LNCaP clone FGC (cell line): ENCODE measurements around the gene NFKBIA.

ENCODE experiments used
- DNase-seq: peaks from one replicate; pipeline ENCODE4 v3.0.0-alpha.2; 2011; ENCODE audit warnings: low read depth
- H3K4me3 ChIP-seq: 2 replicates; pipeline ENCODE4 v1.5.1; 2011; ENCODE audit warnings: mild to moderate bottlenecking, low read depth, low read length, control low read depth
- CTCF ChIP-seq: IDR thresholded peaks from 2 replicates; pipeline ENCODE4 v1.5.1; 2012; ENCODE audit warnings: mild to moderate bottlenecking; ENCODE audit not compliant: control insufficient read depth, insufficient read depth; ENCODE audit errors: extremely low read depth

The NFKBIA gene

DNA sequence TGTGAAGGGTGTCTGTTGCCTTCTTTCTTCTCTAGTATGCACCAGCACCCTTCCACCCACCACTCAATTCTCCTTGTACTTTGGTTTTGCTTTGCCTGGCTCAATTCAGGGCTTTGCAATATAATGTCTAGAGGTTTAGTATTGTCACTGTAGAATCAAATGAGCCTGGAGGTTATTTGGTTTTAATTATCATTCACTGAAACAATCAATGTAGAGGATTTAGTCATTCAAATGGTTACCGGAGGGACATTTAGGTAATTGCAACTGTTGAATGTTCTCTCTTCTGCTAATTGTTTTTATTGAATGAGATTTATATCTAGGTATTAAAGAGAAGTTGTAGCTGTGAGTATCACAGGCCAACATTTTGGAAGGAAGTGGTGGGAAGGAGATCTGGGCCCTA, 29.3 kb upstream of the NFKBIA start:
- H3K4me3 ChIP-seq, result no peak overlapping the region
- DNase-seq, result no peak
- TF ChIP-seq CTCF, result no peak

GRCh38 chr14:35430459-35431199, 26.1 kb upstream of the NFKBIA start:
- no peak for TF ChIP-seq CTCF

GRCh38 chr14:35429951-35430350, 25.4 kb upstream of the NFKBIA start:
- no peak for DNase-seq
- no peak overlapping the region for H3K4me3 ChIP-seq
- TF ChIP-seq CTCF, result no peak

More at GRCh38 chr14:35430459-35431199, 26.1 kb upstream of the NFKBIA start:
- DNase-seq, result no peak
- H3K4me3 ChIP-seq, result no peak overlapping the region

- no peak for DNase-seq
- TF ChIP-seq CTCF, result no peak
- no peak overlapping the region for H3K4me3 ChIP-seq
Observed at GRCh38 chr14:35425850-35426249, 21.3 kb upstream of the NFKBIA start.

- no peak for DNase-seq
- H3K4me3 ChIP-seq, result no peak overlapping the region
- no peak for TF ChIP-seq CTCF
Observed at GRCh38 chr14:35423621-35424020, 19.1 kb upstream of the NFKBIA start.

- no peak for DNase-seq
- TF ChIP-seq CTCF, result no peak
- no peak overlapping the region for H3K4me3 ChIP-seq
Observed at GRCh38 chr14:35420036-35420811, 15.7 kb upstream of the NFKBIA start.
